ENCODE results near the gene FNDC10.
"Not testable (repeated sequence)": the region's sequence is repeated elsewhere in the genome, so short reads cannot be mapped to it uniquely, and the experiment has no call there.

Gene FNDC10

DNA sequence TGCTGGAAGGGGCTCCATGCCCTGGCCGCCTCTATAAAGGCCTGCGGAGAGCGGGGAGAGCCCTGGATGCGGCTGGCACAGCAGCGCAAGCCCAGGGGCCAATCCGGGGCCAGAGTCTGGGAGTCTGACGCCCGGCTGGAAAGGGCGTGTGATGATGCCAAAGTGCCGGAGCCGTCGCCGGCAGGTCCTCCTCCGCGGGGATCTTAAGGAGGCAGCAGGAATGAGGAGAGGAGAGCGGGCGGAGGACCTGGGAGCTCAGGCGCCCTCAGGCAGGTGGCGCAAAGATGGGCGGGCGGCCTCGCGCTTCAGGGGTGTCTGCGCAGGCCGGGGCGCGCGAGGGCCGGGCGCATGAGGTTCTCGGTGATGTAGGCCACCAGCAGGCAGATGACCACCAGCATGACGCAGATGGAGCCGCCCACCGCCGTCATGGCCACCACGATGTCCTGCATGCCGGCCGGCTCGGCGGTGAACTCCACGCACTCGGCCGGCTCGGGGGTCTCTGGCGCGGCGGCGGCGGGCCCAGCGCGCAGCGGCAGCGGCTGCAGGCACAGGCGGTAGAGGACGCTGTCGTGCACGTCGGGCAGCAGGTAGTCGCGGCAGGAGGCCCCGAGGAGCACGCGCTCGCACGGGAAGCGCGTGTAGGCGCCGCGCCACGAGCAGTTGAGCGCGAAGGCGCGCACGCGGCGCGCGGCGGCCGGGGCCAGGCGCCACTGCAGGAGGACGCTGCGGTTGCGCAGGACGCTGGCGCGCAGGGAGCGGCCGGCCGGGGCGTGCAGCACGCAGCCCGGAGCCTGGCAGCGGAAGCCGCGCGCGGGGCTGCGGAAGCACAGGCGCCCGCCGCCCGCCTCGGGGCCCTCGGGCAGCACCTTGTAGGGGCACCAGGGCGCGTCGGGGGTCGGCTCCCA is 653 bp downstream of the FNDC10 start:
- DNase-seq (ENCODE audit: low spot score), result no peak

DNA sequence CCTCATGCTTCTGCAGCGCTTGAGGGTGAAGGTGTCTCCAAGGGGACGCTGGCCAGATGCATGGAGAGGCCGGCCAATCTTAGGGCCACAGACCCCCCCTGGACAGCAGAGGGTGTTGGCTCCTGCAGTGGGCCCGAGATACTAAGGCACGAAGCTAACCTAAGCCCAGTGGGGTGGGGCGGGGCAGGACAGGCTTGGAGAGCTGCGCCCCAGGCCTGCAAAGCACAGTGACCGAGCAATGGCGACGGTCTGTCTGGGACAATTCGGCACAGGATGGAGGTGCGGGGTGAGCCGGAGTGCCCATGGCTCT is 1.3 kb downstream of the FNDC10 start:
- no peak for DNase-seq (ENCODE audit: low spot score)

GRCh38 chr1:1598051-1598719 is 1.8 kb downstream of the FNDC10 start:
- no peak for DNase-seq (ENCODE audit: low spot score)

DNA sequence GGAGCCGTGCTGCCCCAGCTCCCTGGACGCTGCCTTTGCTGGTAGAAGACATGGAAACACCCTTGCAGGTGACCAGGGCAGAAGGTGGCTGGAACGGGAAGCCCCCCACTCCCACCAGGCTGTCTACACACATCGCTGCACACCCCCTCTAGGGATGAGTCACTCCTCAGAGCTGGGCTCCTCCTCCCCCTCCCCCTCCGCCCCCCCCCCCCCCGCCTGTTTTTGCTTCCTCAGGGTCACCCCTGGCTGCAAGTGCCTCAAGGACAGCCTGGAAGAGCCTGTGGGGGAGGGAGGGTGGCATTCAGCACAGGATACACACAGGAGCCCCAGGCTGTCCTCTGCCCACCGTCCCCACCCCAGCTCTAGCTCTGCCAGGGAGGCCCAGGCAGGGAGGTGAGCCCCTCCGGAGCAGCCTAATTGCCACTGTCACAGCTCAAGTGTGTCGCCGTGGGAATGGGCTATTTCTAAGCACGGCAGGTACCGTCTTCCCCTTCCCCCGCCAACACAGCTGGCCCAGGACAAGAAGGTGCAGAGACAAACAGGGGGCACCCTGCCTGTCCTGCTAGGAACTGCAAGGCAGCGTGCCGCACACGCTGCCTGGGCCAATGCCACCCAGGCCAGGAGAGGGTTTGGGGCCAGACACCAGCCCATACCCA is 2.5 kb downstream of the FNDC10 start:
- peak; percentile 84 for DNase-seq (ENCODE audit: low spot score)

- DNase-seq (ENCODE audit: low spot score), result no peak
These were observed 3.3 kb downstream of the FNDC10 start for GRCh38 chr1:1596493-1597274.

- DNase-seq (ENCODE audit: low spot score), result not testable (repeated sequence)
These were observed 4.6 kb downstream of the FNDC10 start for GRCh38 chr1:1595341-1595740.

GRCh38 chr1:1594602-1595260 is 5.2 kb downstream of the FNDC10 start:
- no peak for DNase-seq (ENCODE audit: low spot score)

GRCh38 chr1:1593834-1594601 is 5.9 kb downstream of the FNDC10 start:
- DNase-seq (ENCODE audit: low spot score), result no peak

- no peak for DNase-seq (ENCODE audit: low spot score)
These were observed 8.5 kb downstream of the FNDC10 start for GRCh38 chr1:1591452-1591851.

- no peak for DNase-seq (ENCODE audit: low spot score)
These were observed 16.5 kb downstream of the FNDC10 start for GRCh38 chr1:1583347-1584010.

- DNase-seq (ENCODE audit: low spot score), result no peak
These were observed 17.2 kb downstream of the FNDC10 start for GRCh38 chr1:1582585-1583346.

GRCh38 chr1:1578371-1578940 is 21.5 kb downstream of the FNDC10 start:
- no peak for DNase-seq (ENCODE audit: low spot score)

GRCh38 chr1:1577367-1578011 is 22.4 kb downstream of the FNDC10 start:
- DNase-seq (ENCODE audit: low spot score), result no peak

- DNase-seq (ENCODE audit: low spot score), result peak; percentile 88
These were observed 25.0 kb downstream of the FNDC10 start, which contains the start of gene SSU72 for GRCh38 chr1:1574721-1575537. Gene SSU72, minus strand, starts transcription at chr1:1574863. Its CDS starts 306 bp downstream, at chr1:1574557.

DNA sequence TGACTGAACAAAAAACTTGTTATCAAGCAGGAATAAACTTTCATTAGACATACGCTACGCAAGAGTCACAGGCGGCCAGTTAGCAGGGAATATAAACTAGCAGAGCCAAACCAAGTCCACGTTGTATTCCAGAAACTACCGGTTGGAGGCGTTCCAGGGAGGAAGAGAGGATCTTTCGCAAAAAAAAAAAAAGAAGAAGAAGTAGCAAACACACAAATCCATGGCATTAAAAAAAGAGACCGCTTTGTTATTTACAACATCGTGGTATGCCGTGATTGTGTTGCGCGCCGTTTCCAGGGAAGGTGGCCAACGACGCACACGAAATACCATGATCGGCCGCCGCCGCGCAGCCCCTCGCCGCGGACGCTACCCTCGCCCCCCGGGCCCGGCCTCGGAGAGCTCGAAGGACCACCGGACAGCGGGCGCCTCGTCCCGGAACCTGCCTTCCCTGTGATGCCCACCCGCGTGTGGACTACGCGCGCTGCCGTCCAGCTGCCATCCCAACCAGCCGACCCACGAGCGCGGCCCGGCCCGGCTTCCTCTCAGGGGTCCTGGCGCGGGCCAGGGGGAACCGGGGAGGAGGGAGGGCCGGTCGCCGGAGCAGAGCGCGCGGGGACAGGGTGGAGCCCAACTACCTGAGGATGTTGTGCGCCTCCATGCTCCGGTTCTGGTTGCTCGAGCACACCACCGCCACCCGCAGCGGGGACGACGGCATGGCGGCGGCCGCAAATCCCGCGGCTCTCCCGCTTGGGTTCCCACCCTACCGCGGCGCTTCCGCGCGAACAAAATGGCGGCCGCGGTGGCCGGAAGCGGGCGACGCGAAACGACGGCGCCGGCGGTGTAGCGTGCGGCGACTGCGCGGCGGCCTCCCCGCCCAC is 25.9 kb downstream of the FNDC10 start:
- peak; percentile 62 for DNase-seq (ENCODE audit: low spot score)

GRCh38 chr1:1569341-1569740 is 30.6 kb downstream of the FNDC10 start:
- DNase-seq (ENCODE audit: low spot score), result no peak

DNA sequence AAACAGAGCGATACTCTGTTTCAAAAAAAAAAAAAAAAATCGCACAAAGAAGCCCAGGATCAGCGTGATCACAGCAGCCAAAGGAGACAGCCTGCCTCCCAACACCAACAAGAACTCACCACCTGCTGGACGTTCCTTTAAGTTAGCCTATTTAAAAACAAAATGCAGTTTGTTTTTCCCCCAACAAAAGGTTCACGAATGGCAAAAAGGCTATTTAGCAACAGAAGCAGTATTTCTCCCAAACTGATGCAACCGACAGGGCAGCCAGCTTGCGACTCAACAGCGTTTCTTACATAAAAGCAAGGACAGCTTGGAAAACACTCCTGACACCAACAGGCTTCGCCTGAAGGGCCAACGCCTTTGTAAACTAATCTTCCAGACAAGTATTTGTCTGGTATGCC is 32.0 kb downstream of the FNDC10 start:
- no peak for DNase-seq (ENCODE audit: low spot score)

All from HuH-7.5 (cell line).